HepG2 (cell line): ENCODE results near the gene GGT7. TPM values are rescaled to one million over a fixed set of nuclear protein-coding genes. Genes with fewer than 3 reads are reported as not detected.

Source experiments
- CENPX ChIP-seq: sonication (generic); formaldehyde crosslinking; IDR thresholded peaks from 2 replicates; pipeline ENCODE4 v1.9.0; 2021; ENCODE audit warnings: mild to moderate bottlenecking, missing genetic modification reagents, moderate library complexity
- CREM ChIP-seq, 2 experiments: sonication (generic) in 1 of 2; formaldehyde crosslinking in 1 of 2; IDR thresholded peaks; 2 replicates each; pipeline versions ENCODE4 v1.4.0 to v1.6.1; 2016 to 2020; ENCODE audit warnings: antibody characterized with exemption in 1 of 2, mild to moderate bottlenecking in 1 of 2, missing genetic modification reagents in 1 of 2
- FOXO1 ChIP-seq: sonication (generic); formaldehyde crosslinking; IDR thresholded peaks from 2 replicates; pipeline ENCODE4 v1.4.0; 2020; ENCODE audit warnings: missing genetic modification reagents
- GFI1 ChIP-seq: sonication (generic); formaldehyde crosslinking; IDR thresholded peaks from 2 replicates; pipeline ENCODE4 v1.5.0; 2020; ENCODE audit warnings: missing genetic modification reagents, mild to moderate bottlenecking, borderline replicate concordance
- HNRNPUL1 ChIP-seq: fragments of 200-400 bp; formaldehyde crosslinking; IDR thresholded peaks from 2 replicates; pipeline ENCODE4 v1.6.1; 2017; ENCODE audit warnings: low read depth, mild to moderate bottlenecking, low read length, moderate library complexity
- MAZ ChIP-seq, 2 experiments: sonication (generic) in 1 of 2; formaldehyde crosslinking in 1 of 2; IDR thresholded peaks; 2 replicates each; pipeline versions ENCODE4 v1.5.0 to v1.6.1; 2012 to 2020; ENCODE audit warnings: low read depth in 2 of 2, mild to moderate bottlenecking in 2 of 2, borderline replicate concordance in 1 of 2, improper control_type of control experiment in 1 of 2, low read length in 1 of 2, missing genetic modification reagents in 1 of 2, moderate library complexity in 1 of 2
- SIN3A ChIP-seq: IDR thresholded peaks from 2 replicates; pipeline ENCODE4 v1.6.1; 2011; ENCODE audit warnings: low read depth, mild to moderate bottlenecking, control low read depth, low read length, borderline replicate concordance
- TAF1 ChIP-seq: sonication (generic); formaldehyde crosslinking; IDR thresholded peaks from 2 replicates; pipeline ENCODE4 v1.4.0; 2020; ENCODE audit warnings: missing genetic modification reagents
- ZC3H13 ChIP-seq: sonication (generic); formaldehyde crosslinking; IDR thresholded peaks from 2 replicates; pipeline ENCODE4 v1.8.1; 2023; ENCODE audit warnings: mild to moderate bottlenecking, missing genetic modification reagents, moderate library complexity
- ZNF329 ChIP-seq: sonication (generic); formaldehyde crosslinking; IDR thresholded peaks from 2 replicates; pipeline ENCODE4 v1.9.0; 2021; ENCODE audit warnings: low read depth, mild to moderate bottlenecking, missing genetic modification reagents
- polyA plus RNA-seq, 8 experiments: library from polyadenylated mRNA; depleted of rRNA in 3 of 8; stranded (reverse) in 7 of 8; unstranded in 1 of 8; fragments of >200 nt; fragmentation: Illumina TruSeq in 4 of 8; extraction: Trizol in 4 of 8; gene quantifications; 2 replicates each; pipeline versions ENCODE4 v1.2.1 to v1.2.3, GENCODE V29; 2011 to 2016; ENCODE audit warnings: low read depth in 4 of 8, missing spikeins in 1 of 8, mixed read lengths in 1 of 8; ENCODE audit not compliant: insufficient read depth in 1 of 8
- total RNA-seq, 5 experiments: library from RNA; depleted of rRNA; stranded (reverse); fragments of >200 nt; fragmentation: Illumina TruSeq; extraction: Trizol; gene quantifications; 2 replicates each; pipeline ENCODE4 v1.2.3, GENCODE V29; 2016; ENCODE audit warnings: low read depth in 1 of 5
- TF ChIP-seq, protein P1 (sequence below): IDR thresholded peaks from 2 replicates; pipeline ENCODE4 v1.6.1; 2012; ENCODE audit warnings: low read depth, low read length, improper control_type of control experiment
- TF ChIP-seq, protein P2 (sequence below): IDR thresholded peaks from 2 replicates; pipeline ENCODE4 v1.6.1; 2016; ENCODE audit warnings: missing compliant biosample characterization, missing genetic modification reagents, borderline replicate concordance
- TF ChIP-seq, protein P3 (sequence below): sonication (generic); formaldehyde crosslinking; IDR thresholded peaks from 2 replicates; pipeline ENCODE4 v1.4.0; 2020; ENCODE audit warnings: missing genetic modification reagents, mild to moderate bottlenecking, borderline replicate concordance
- TF ChIP-seq, protein P4 (sequence below): conservative IDR thresholded peaks from 2 replicates; pipeline ENCODE4 v1.6.1; 2018; ENCODE audit warnings: missing genetic modification reagents
- TF ChIP-seq, protein P5 (sequence below), 2 experiments: IDR thresholded peaks; 2 replicates each; pipeline ENCODE4 v1.6.1; 2011 to 2012; ENCODE audit warnings: low read length in 2 of 2, borderline replicate concordance in 1 of 2, low read depth in 1 of 2, mild to moderate bottlenecking in 1 of 2, moderate library complexity in 1 of 2

GGT7 gene
- total and polyA plus RNA-seq, 2 of the 13 experiments (the other 11 are each of a cell fraction or from before 2014, with no cell fraction given), result 6.6 to 23.0 TPM

DNA sequence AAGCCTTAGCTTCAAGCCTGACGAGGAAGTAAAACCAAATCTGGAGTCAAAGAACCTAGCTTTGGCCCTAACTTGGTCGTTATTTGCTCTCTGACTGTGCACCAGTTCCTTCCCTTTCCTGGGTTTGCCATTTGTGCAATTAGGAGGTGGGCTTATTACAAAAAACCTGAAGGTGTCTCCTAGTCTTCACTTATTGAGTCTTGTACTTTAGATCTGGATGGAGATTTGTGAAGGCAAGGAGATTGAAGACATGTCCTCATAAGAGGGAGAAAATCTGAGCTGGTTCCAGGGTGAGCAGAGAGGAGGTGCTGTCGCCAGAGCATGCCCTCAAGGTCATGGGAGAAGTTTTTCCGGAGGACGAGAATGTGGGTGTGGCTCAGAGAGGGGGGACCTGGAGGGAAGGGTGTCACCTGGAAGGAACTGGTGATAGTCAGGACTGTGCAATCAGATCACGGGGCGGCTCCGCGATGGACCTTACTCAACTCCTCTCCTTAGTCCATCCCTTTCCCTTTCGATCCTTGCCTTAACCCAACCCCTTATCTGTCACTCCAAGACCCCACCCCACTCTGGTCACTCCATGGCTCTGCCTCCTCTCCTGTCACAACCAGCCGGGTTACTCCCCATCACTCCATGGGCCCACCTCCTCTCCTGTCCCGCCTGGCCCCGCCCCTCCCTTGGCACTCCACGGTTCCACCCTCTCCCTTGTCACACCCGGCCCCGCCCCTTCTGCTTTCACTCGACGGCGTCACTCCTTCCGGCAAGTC is 3.2 kb upstream of the GGT7 start (continued):
- TF ChIP-seq MAZ (IDR thresholded peaks at IDR 0.05; ENCODE audit: borderline replicate concordance, low read depth, low read length) (peak; percentile 82), MAZ (CRISPR knock-in tag; IDR thresholded peaks at IDR 0.05; ENCODE audit: low read depth) (peak; percentile 95; the same call in 1 of the 2 replicates), ZNF329 (CRISPR knock-in tag) (no peak), HNRNPUL1 (no peak), GFI1 (CRISPR knock-in tag) (no peak; the same call in 1 of the 2 replicates), SIN3A (peak; percentile 98; the same call in 1 of the 2 replicates), TAF1 (CRISPR knock-in tag) (peak; percentile 42), ZC3H13 (CRISPR knock-in tag) (no peak), CREM (IDR thresholded peaks at IDR 0.05) (peak; percentile 68), CREM (CRISPR knock-in tag; IDR thresholded peaks at IDR 0.05) (no peak), FOXO1 (CRISPR knock-in tag) (peak; percentile 9; the same call in 1 of the 2 replicates), CENPX (CRISPR knock-in tag) (no peak)
- TF ChIP-seq, protein P1, sequence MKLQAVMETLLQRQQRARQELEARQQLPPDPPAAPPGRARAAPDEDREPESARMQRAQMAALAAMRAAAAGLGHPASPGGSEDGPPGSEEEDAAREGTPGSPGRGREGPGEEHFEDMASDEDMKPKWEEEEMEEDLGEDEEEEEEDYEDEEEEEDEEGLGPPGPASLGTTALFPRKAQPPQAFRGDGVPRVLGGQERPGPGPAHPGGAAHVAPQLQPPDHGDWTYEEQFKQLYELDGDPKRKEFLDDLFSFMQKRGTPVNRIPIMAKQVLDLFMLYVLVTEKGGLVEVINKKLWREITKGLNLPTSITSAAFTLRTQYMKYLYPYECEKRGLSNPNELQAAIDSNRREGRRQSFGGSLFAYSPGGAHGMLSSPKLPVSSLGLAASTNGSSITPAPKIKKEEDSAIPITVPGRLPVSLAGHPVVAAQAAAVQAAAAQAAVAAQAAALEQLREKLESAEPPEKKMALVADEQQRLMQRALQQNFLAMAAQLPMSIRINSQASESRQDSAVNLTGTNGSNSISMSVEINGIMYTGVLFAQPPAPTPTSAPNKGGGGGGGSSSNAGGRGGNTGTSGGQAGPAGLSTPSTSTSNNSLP, result no peak
- TF ChIP-seq, protein P2, sequence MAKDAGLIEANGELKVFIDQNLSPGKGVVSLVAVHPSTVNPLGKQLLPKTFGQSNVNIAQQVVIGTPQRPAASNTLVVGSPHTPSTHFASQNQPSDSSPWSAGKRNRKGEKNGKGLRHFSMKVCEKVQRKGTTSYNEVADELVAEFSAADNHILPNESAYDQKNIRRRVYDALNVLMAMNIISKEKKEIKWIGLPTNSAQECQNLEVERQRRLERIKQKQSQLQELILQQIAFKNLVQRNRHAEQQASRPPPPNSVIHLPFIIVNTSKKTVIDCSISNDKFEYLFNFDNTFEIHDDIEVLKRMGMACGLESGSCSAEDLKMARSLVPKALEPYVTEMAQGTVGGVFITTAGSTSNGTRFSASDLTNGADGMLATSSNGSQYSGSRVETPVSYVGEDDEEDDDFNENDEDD (CRISPR knock-in tag), result peak; percentile 36; the same call in 1 of the 2 replicates
- TF ChIP-seq, protein P3, sequence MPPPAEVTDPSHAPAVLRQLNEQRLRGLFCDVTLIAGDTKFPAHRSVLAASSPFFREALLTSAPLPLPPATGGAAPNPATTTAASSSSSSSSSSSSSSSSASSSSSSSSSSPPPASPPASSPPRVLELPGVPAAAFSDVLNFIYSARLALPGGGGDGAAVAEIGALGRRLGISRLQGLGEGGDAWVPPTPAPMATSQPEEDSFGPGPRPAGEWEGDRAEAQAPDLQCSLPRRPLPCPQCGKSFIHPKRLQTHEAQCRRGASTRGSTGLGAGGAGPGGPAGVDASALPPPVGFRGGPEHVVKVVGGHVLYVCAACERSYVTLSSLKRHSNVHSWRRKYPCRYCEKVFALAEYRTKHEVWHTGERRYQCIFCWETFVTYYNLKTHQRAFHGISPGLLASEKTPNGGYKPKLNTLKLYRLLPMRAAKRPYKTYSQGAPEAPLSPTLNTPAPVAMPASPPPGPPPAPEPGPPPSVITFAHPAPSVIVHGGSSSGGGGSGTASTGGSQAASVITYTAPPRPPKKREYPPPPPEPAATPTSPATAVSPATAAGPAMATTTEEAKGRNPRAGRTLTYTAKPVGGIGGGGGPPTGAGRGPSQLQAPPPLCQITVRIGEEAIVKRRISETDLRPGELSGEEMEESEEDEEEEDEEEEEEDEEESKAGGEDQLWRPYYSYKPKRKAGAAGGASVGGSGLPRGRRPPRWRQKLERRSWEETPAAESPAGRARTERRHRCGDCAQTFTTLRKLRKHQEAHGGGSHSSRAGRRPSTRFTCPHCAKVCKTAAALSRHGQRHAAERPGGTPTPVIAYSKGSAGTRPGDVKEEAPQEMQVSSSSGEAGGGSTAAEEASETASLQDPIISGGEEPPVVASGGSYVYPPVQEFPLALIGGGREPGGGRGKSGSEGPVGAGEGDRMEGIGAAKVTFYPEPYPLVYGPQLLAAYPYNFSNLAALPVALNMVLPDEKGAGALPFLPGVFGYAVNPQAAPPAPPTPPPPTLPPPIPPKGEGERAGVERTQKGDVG (CRISPR knock-in tag), result no peak
- TF ChIP-seq, protein P4, sequence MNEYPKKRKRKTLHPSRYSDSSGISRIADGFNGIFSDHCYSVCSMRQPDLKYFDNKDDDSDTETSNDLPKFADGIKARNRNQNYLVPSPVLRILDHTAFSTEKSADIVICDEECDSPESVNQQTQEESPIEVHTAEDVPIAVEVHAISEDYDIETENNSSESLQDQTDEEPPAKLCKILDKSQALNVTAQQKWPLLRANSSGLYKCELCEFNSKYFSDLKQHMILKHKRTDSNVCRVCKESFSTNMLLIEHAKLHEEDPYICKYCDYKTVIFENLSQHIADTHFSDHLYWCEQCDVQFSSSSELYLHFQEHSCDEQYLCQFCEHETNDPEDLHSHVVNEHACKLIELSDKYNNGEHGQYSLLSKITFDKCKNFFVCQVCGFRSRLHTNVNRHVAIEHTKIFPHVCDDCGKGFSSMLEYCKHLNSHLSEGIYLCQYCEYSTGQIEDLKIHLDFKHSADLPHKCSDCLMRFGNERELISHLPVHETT (CRISPR knock-in tag), result 0 out of 2 replicates have a peak, but pooled peaks have one; percentile 18
- TF ChIP-seq, protein P5, sequence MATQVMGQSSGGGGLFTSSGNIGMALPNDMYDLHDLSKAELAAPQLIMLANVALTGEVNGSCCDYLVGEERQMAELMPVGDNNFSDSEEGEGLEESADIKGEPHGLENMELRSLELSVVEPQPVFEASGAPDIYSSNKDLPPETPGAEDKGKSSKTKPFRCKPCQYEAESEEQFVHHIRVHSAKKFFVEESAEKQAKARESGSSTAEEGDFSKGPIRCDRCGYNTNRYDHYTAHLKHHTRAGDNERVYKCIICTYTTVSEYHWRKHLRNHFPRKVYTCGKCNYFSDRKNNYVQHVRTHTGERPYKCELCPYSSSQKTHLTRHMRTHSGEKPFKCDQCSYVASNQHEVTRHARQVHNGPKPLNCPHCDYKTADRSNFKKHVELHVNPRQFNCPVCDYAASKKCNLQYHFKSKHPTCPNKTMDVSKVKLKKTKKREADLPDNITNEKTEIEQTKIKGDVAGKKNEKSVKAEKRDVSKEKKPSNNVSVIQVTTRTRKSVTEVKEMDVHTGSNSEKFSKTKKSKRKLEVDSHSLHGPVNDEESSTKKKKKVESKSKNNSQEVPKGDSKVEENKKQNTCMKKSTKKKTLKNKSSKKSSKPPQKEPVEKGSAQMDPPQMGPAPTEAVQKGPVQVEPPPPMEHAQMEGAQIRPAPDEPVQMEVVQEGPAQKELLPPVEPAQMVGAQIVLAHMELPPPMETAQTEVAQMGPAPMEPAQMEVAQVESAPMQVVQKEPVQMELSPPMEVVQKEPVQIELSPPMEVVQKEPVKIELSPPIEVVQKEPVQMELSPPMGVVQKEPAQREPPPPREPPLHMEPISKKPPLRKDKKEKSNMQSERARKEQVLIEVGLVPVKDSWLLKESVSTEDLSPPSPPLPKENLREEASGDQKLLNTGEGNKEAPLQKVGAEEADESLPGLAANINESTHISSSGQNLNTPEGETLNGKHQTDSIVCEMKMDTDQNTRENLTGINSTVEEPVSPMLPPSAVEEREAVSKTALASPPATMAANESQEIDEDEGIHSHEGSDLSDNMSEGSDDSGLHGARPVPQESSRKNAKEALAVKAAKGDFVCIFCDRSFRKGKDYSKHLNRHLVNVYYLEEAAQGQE (IDR thresholded peaks at IDR 0.05; ENCODE audit: borderline replicate concordance in 1 of 2, low read depth in 1 of 2, low read length in 2 of 2), result peak; percentile 27 to 69
